Ovary (tissue), 3 donors: ENCODE measurements around the gene CNTFR.

Experiments
- CTCF ChIP-seq, 3 donors: fragments of 450-650 bp in 2 of 3; fragments of 200-600 bp in 1 of 3; IDR thresholded peaks; one replicate each; pipeline versions ENCODE4 v1.5.1 to v1.8.0; 2016 to 2022; ENCODE audit warnings: antibody characterized with exemption in 3 of 3, mild to moderate bottlenecking in 1 of 3
- EP300 ChIP-seq: sonication (generic); formaldehyde crosslinking; IDR thresholded peaks from one replicate; pipeline ENCODE4 v1.6.1; 2017; ENCODE audit warnings: antibody characterized with exemption
- POLR2A ChIP-seq: fragments of 450-650 bp; IDR thresholded peaks from one replicate; pipeline ENCODE4 v1.6.1; 2017; ENCODE audit warnings: antibody characterized with exemption, mild to moderate bottlenecking, moderate library complexity
- donor health status: DM: no; HTN: no; CAD: no.

- TF ChIP-seq CTCF (IDR thresholded peaks at IDR 0.05) (no peak), EP300 (no peak), POLR2A (peak; percentile 76)
Observed at GRCh38 chr9:34611811-34612787, 22.6 kb upstream of the CNTFR start, which contains the start of gene RPP25L.
